Measurements from ENCODE around the gene METTL16.
A peak's percentile ranks its signal among the peaks of the same experiment; 100 is the strongest.
"Not testable (repeated sequence)": the region's sequence is repeated elsewhere in the genome, so short reads cannot be mapped to it uniquely, and the experiment has no call there.

METTL16 gene

DNA sequence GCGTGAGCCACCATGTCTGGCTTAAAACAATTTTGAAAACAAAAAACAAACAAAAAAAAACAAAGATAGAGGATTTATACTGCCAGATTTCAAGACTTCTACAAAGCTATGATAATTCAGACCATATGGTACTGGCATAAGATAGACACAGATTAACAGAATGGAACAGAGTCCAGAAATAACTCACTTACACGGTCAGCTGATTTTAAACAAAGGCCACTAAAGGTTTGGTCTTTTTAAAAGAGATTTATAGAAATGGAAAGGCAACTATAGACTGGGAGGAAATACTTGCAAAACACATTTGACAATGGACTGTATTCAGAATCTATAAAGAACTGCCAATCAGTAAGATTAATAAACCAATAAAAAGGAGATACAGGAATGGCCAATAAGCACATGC lies 62.2 kb downstream of the METTL16 start:
- DNase-seq = no peak

DNA sequence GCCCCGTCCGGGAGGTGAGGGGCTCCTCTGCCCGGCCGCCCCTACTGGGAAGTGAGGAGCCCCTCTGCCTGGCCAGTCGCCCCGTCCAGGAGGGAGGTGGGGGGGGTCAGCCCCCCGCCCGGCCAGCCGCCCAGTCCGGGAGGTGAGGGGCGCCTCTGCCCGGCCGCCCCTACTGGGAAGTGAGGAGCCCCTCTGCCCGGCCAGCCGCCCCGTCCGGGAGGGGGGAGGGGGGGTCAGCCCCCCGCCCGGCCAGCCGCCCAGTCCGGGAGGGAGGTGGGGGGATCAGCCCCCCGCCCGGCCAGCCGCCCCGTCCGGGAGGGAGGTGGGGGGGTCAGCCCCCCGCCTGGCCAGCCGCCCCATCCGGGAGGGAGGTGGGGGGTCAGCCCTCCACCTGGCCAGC lies 64.2 kb downstream of the METTL16 start:
- not testable (repeated sequence) for DNase-seq

- no peak for DNase-seq
Observed at GRCh38 chr17:2445638-2446037, 66.0 kb downstream of the METTL16 start.

DNA sequence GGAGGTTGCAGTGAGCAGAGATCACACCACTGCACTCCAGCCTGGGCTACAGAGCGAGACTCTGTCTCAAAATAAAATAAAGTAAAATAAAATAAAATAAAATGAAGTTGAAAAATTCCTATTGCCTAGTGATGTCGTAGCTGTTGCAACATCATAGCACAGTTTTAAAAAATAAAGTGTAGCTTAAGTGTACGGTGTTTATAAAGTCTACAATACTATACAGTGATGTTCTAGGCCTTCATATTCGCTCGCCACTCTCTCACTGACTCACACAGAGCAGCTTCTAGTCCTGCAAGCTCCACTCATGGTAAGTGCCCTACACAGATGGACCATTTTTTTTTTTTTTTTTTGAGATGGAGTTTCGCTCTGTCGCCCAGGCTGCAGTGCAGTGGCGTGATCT lies 67.3 kb downstream of the METTL16 start:
- no peak for DNase-seq

GRCh38 chr17:2442166-2442565 lies 69.5 kb downstream of the METTL16 start:
- no peak for DNase-seq

GRCh38 chr17:2440930-2441329 lies 70.8 kb downstream of the METTL16 start:
- no peak for DNase-seq

DNA sequence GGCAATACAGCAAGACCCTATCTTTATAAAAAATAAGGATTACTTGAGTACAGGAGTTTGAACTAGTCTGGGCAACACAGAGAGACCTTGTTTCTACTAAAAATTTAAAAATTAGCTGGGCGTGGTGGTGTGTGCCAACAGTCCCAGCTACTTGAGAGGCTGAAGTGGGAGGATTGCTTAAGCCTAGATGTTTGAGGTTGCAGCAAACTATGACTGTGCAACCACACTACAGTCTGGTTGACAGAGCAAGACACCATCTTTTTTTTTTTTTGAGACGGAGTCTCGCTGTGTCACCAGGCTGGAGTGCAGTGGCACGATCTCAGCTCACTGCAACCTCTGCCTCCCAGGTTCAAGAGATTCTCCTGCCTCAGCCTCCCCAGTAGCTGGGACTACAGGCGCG lies 71.7 kb downstream of the METTL16 start:
- not testable (repeated sequence) for DNase-seq

- DNase-seq = no peak
Observed at GRCh38 chr17:2438823-2439222, 72.9 kb downstream of the METTL16 start.

DNA sequence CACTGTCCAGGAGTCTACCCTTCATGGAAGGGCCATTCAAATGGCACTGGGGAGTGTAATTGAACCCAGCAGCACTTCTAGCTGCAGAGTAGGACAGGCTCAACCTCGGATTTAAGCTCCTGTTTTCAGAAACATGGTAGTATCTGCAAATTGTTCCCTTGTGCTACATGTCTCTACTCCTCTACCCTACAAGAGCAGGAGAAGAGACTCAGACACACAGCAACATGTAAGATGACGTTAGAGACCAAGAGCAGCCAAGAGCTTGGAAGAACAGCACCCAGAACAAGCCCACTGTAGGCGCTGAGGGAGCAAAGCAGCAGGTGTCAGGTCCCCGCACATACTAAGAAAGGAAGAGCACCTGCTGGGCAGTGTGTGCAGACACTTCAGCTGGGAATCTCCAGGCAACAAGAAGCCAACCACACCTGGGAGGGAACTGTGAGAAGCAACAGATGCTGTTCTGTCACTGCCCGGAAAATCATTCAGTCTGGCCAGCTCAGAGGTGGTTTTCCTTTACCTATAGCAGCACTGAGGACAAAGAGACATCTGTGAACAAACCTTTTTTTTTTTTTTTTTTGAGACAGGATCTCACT lies 75.3 kb downstream of the METTL16 start:
- peak; percentile 30 for DNase-seq

DNA sequence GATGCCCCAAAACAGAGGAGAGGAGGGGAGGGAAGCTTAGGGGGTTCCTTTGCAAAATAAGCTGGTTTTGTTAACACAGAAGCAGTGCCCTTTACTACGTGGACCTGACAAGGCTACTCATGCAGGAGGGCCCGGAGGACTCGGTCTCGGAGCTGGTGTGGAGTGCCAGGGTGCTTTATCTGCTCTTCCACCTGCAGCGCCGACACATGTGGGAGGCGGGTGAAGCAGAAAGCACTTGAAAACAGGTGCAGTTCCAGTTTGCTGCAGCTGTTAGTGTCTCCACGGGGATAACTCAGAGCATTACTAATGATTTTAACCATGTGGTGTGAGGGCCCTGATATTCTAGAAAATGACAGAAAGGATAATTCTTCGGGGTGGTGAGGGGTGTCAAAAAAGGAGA lies 75.8 kb downstream of the METTL16 start:
- DNase-seq = peak; percentile 58

GRCh38 chr17:2435181-2435741 lies 76.4 kb downstream of the METTL16 start:
- peak; percentile 1 for DNase-seq

DNA sequence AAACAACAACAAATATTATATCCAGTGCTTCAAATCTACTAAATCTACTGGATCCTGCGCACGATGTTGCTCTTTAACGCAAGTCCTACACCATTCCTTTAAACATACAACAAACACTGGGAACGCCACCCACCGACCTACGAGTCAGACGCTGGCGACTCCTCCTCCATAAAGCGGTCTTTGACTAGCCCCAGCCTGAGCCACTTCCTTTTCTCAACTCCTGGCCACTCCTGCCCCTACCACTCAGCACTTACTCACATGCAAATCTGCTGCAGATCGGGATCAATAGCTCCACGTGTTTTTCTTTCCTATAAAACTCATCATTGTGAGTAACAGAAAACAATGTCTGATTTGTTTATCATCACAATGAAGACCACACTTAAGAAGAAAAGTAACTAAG lies 78.0 kb downstream of the METTL16 start:
- no peak for DNase-seq

DNA sequence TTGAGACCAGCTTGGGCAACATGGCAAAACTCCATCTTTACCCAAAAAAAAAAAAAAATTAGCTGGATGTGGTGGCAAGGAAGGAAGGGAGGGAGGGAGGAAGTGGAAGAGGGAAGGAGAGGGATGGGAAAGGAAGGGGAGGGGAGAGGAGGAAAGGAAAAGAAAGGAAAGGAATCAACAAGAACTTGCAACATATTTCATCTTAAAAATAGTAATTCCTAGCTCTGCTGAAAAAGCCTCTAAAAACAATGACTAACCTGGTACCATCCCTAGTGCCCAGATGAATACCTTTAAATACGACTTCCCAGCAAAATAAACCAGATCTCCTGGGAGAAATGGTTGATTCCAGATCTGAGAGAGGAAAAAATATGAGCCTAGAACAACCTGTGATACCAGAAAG lies 83.8 kb downstream of the METTL16 start:
- no peak for DNase-seq

DNA sequence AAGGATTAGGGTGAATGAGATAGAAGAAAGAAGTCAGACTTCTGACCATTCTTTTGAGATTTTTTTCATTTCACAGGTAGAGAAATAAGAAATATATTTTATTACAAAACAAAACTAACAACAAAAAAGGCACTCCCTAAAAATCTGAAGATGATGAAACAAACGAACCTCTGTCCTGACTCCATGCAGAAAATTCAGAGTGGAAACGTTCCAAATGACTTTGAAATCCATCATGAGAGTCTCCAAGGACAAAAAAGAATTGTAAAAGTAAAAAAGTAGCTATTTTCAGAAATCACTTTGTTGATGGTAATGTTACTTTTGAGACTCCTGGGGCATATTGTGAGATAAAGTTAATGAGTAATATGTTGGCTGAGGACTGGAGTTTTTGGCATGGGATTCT lies 84.5 kb downstream of the METTL16 start:
- no peak for DNase-seq

GRCh38 chr17:2423271-2423670 lies 88.4 kb downstream of the METTL16 start:
- no peak for DNase-seq

- DNase-seq = no peak
Observed at GRCh38 chr17:2421315-2422147, 90.2 kb downstream of the METTL16 start.

GRCh38 chr17:2420176-2420575 lies 91.5 kb downstream of the METTL16 start:
- no peak for DNase-seq

GRCh38 chr17:2419486-2419885 lies 92.2 kb downstream of the METTL16 start:
- no peak for DNase-seq

DNA sequence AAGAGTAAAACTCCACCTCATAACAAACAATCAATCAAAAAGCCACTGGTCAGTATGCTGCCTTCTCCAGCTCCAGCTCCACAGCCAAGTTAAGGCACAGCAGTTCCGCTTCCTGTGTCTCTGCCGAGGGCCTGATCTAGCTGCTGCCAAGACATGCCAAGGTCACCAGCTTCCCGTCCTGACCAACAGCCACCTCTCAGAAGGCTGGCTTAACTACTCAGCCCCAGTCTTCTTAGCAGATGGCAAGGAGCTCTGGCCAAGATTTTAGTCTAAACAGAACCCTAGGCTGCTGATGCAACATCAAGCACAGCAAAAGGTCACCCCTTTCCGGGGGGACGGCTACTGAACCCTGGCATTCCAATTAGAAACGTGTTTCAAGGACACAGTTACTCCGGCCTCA lies 93.1 kb downstream of the METTL16 start:
- no peak for DNase-seq

GRCh38 chr17:2416010-2416734 lies 95.5 kb downstream of the METTL16 start:
- DNase-seq = peak; percentile 32

DNA sequence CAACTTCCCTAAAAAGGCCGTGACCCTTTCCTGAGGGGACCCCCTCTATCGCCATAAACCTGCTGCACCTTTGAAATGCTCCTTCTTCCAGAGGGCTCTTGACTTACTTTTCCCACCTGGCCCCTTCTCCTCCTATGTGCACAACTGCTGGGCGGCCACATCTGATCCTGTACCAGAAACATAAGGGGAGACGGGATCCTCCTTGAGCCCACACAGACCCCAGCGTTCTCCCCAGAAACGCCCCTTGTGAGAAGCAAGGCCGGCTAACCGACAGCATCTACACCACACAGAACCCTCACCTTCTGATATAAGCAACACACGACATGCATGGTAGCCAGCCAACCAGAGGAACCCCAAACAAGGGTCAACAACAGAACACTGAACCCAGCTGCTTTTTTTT lies 96.6 kb downstream of the METTL16 start:
- no peak for DNase-seq

DNA sequence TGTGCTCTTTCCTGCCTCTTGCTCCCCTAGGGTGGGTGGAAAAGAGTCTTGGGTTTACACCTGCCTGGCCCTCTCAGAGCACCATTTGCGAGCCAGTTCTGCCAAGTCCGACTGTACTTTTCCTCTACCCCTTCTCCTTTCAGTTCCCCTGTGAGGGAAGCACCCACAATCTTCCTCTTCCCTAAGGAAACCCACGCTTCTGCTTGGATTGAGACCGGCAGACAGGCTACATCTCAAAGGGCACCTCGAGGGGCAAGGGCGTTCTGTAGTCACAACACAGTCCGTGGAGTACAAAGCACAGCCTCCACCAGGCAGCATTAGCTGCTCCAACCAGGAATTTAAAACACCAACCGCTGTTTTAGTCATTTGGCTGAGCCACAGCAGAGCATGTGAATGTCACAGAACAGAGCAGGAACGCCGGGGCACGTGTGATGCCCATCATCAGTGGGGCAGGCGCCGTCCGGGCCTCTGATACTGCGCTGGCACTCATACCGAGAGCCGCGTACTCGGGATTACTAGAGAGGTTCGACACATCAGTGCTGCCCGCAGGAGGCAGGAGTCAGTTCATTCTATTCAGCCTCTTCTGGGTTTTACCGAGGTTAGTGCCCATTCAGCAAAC lies 97.1 kb downstream of the METTL16 start:
- DNase-seq = no peak

DNA sequence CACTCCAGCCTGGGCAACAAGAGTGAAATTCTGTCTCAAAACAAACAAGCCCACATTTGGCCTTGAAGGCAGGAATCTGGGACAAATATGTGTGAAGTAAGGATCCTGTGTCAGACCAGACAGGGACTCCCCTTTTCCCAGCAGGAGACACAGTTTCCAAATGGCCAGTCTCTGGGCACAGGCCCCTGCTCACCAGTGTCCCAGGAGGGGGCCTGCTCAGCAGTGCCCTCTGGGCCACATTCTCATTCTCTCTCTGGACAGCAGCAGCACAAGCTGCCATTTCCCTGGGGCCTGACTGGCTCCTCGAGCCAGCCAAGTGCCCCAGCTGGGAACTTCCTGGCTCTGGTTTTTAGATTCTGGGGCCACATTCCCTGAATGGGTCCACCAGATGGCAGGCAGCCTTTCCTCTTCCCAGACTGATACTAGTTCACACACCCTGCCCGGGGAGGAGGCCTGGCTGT lies 99.1 kb downstream of the METTL16 start:
- DNase-seq = no peak
